ENCODE data around the gene URGCP.

URGCP gene

GRCh38 chr7:43931346-43931745 is 24.9 kb upstream of the URGCP start:
- Histone ChIP-seq H3K4me3 (ENCODE audit: low read length) (no peak overlapping the region), H3K27me3 (ENCODE audit: insufficient read depth, low read length) (no peaks in the 10 kb centered on the region), H3K36me3 (ENCODE audit: insufficient read depth, low read length) (no peaks in the 10 kb centered on the region), H2AFZ (ENCODE audit: low read depth, low read length) (no peak overlapping the region), H3K9me3 (ENCODE audit: low read length) (peaks cover 2% of the 10 kb centered on the region), H3K4me1 (ENCODE audit: insufficient read depth, low read length) (peaks cover 4% of the 10 kb centered on the region)

- H2AFZ ChIP-seq (ENCODE audit: low read depth, low read length), result no peak overlapping the region
- peaks cover 2% of the 10 kb centered on the region for H3K9me3 ChIP-seq (ENCODE audit: low read length)
- peaks cover 7% of the 10 kb centered on the region for H3K4me1 ChIP-seq (ENCODE audit: insufficient read depth, low read length)
- H3K36me3 ChIP-seq (ENCODE audit: insufficient read depth, low read length), result no peaks in the 10 kb centered on the region
- no peak overlapping the region for H3K4me3 ChIP-seq (ENCODE audit: low read length)
- no peaks in the 10 kb centered on the region for H3K27me3 ChIP-seq (ENCODE audit: insufficient read depth, low read length)
Observed at GRCh38 chr7:43929529-43930457, 23.4 kb upstream of the URGCP start.

- Histone ChIP-seq H3K9me3 (ENCODE audit: low read length) (peaks cover 2% of the 10 kb centered on the region), H3K36me3 (ENCODE audit: insufficient read depth, low read length) (no peaks in the 10 kb centered on the region), H2AFZ (ENCODE audit: low read depth, low read length) (no peak overlapping the region), H3K4me3 (ENCODE audit: low read length) (no peak overlapping the region), H3K27me3 (ENCODE audit: insufficient read depth, low read length) (no peaks in the 10 kb centered on the region), H3K4me1 (ENCODE audit: insufficient read depth, low read length) (peaks cover 7% of the 10 kb centered on the region)
Observed at GRCh38 chr7:43927810-43928209, 21.4 kb upstream of the URGCP start.

- Histone ChIP-seq H3K4me3 (ENCODE audit: low read length) (peak overlapping the region; percentile 68), H3K4me1 (ENCODE audit: insufficient read depth, low read length) (peaks cover 7% of the 10 kb centered on the region), H2AFZ (ENCODE audit: low read depth, low read length) (peak overlapping the region; percentile 98), H3K9me3 (ENCODE audit: low read length) (peaks cover 2% of the 10 kb centered on the region), H3K36me3 (ENCODE audit: insufficient read depth, low read length) (no peaks in the 10 kb centered on the region), H3K27me3 (ENCODE audit: insufficient read depth, low read length) (no peaks in the 10 kb centered on the region)
Observed at GRCh38 chr7:43926798-43927123, 20.4 kb upstream of the URGCP start.

- Histone ChIP-seq H2AFZ (ENCODE audit: low read depth, low read length) (peak within 1 kb of the TSS; percentile 98), H3K27me3 (ENCODE audit: insufficient read depth, low read length) (no peaks in the 10 kb centered on the region), H3K9me3 (ENCODE audit: low read length) (peaks cover 2% of the 10 kb centered on the region), H3K4me1 (ENCODE audit: insufficient read depth, low read length) (peaks cover 7% of the 10 kb centered on the region), H3K4me3 (ENCODE audit: low read length) (peak within 1 kb of the TSS; percentile 68), H3K36me3 (ENCODE audit: insufficient read depth, low read length) (no peaks in the 10 kb centered on the region)
Observed at GRCh38 chr7:43925984-43926797, 19.8 kb upstream of the URGCP start, which contains the start of gene UBE2D4. TSS of gene UBE2D4 (plus strand) at chr7:43926436. CDS start at chr7:43926533, 97 bp downstream.

- Histone ChIP-seq H3K4me3 (ENCODE audit: low read length) (no peak overlapping the region), H3K9me3 (ENCODE audit: low read length) (peaks cover 3% of the 10 kb centered on the region), H3K27me3 (ENCODE audit: insufficient read depth, low read length) (no peaks in the 10 kb centered on the region), H2AFZ (ENCODE audit: low read depth, low read length) (no peak overlapping the region), H3K36me3 (ENCODE audit: insufficient read depth, low read length) (no peaks in the 10 kb centered on the region), H3K4me1 (ENCODE audit: insufficient read depth, low read length) (peaks cover 7% of the 10 kb centered on the region)
Observed at GRCh38 chr7:43922726-43923125, 16.3 kb upstream of the URGCP start.

GRCh38 chr7:43921423-43921822 is 15.0 kb upstream of the URGCP start:
- Histone ChIP-seq H3K36me3 (ENCODE audit: insufficient read depth, low read length) (no peaks in the 10 kb centered on the region), H3K4me1 (ENCODE audit: insufficient read depth, low read length) (peaks cover 3% of the 10 kb centered on the region), H3K9me3 (ENCODE audit: low read length) (peaks cover 3% of the 10 kb centered on the region), H3K27me3 (ENCODE audit: insufficient read depth, low read length) (no peaks in the 10 kb centered on the region), H2AFZ (ENCODE audit: low read depth, low read length) (no peak overlapping the region), H3K4me3 (ENCODE audit: low read length) (no peak overlapping the region)

GRCh38 chr7:43915907-43916306 is 9.5 kb upstream of the URGCP start:
- H3K27me3 ChIP-seq (ENCODE audit: insufficient read depth, low read length), result no peaks in the 10 kb centered on the region
- no peaks in the 10 kb centered on the region for H3K36me3 ChIP-seq (ENCODE audit: insufficient read depth, low read length)
- no peak overlapping the region for H3K4me3 ChIP-seq (ENCODE audit: low read length)
- peaks cover 7% of the 10 kb centered on the region for H3K9me3 ChIP-seq (ENCODE audit: low read length)
- peaks cover 3% of the 10 kb centered on the region for H3K4me1 ChIP-seq (ENCODE audit: insufficient read depth, low read length)
- no peak overlapping the region for H2AFZ ChIP-seq (ENCODE audit: low read depth, low read length)

GRCh38 chr7:43914795-43915194 is 8.4 kb upstream of the URGCP start:
- no peaks in the 10 kb centered on the region for H3K36me3 ChIP-seq (ENCODE audit: insufficient read depth, low read length)
- no peak overlapping the region for H3K4me3 ChIP-seq (ENCODE audit: low read length)
- peaks cover 7% of the 10 kb centered on the region for H3K9me3 ChIP-seq (ENCODE audit: low read length)
- peaks cover 3% of the 10 kb centered on the region for H3K4me1 ChIP-seq (ENCODE audit: insufficient read depth, low read length)
- H2AFZ ChIP-seq (ENCODE audit: low read depth, low read length), result no peak overlapping the region
- no peaks in the 10 kb centered on the region for H3K27me3 ChIP-seq (ENCODE audit: insufficient read depth, low read length)

GRCh38 chr7:43905956-43906330 is 453 bp downstream of the URGCP start:
- Histone ChIP-seq H3K36me3 (ENCODE audit: insufficient read depth, low read length) (no peaks in the 10 kb centered on the region), H3K4me1 (ENCODE audit: insufficient read depth, low read length) (peaks cover 10% of the 10 kb centered on the region), H3K4me3 (ENCODE audit: low read length) (peak overlapping the region; percentile 77), H3K27me3 (ENCODE audit: insufficient read depth, low read length) (no peaks in the 10 kb centered on the region), H2AFZ (ENCODE audit: low read depth, low read length) (peak overlapping the region; percentile 8), H3K9me3 (ENCODE audit: low read length) (no peaks in the 10 kb centered on the region)

GRCh38 chr7:43905209-43905946 is 1.0 kb downstream of the URGCP start:
- peak overlapping the region; percentile 77 for H3K4me3 ChIP-seq (ENCODE audit: low read length)

GRCh38 chr7:43904533-43905208 is 1.7 kb downstream of the URGCP start:
- Histone ChIP-seq H3K4me3 (ENCODE audit: low read length) (no peak overlapping the region), H3K9me3 (ENCODE audit: low read length) (no peaks in the 10 kb centered on the region), H3K4me1 (ENCODE audit: insufficient read depth, low read length) (peaks cover 10% of the 10 kb centered on the region), H3K27me3 (ENCODE audit: insufficient read depth, low read length) (no peaks in the 10 kb centered on the region), H2AFZ (ENCODE audit: low read depth, low read length) (no peak overlapping the region), H3K36me3 (ENCODE audit: insufficient read depth, low read length) (no peaks in the 10 kb centered on the region)

More at GRCh38 chr7:43905209-43905946, 1.0 kb downstream of the URGCP start:
- Histone ChIP-seq H3K4me1 (ENCODE audit: insufficient read depth, low read length) (peaks cover 10% of the 10 kb centered on the region), H3K36me3 (ENCODE audit: insufficient read depth, low read length) (no peaks in the 10 kb centered on the region), H2AFZ (ENCODE audit: low read depth, low read length) (peak overlapping the region; percentile 8), H3K9me3 (ENCODE audit: low read length) (no peaks in the 10 kb centered on the region), H3K27me3 (ENCODE audit: insufficient read depth, low read length) (no peaks in the 10 kb centered on the region)
